Choroid plexus epithelial cell (primary cell): ENCODE data around the gene ZER1.
A peak's percentile ranks its signal among the peaks of the same experiment; 100 is the strongest.

Source experiments
- DNase-seq: peaks from one replicate; pipeline ENCODE4 v3.0.0-alpha.2; 2010; ENCODE audit warnings: low read depth
- H3K4me3 ChIP-seq: 2 replicates; pipeline ENCODE4 v1.5.1; 2011; ENCODE audit warnings: low read depth, mild to moderate bottlenecking, control low read depth, low read length, moderate library complexity
- CTCF ChIP-seq: conservative IDR thresholded peaks from 2 replicates; pipeline ENCODE4 v1.5.1; 2011; ENCODE audit warnings: low read depth, mild to moderate bottlenecking, control low read depth, inconsistent platforms, low read length, moderate library complexity

Gene ZER1

GRCh38 chr9:128771094-128771721, 519 bp downstream of the ZER1 start:
- DNase-seq = peak; percentile 43
- TF ChIP-seq CTCF = peak; percentile 8
- H3K4me3 ChIP-seq = peak overlapping the region; percentile 97

- peak overlapping the region; percentile 97 for H3K4me3 ChIP-seq
- DNase-seq = no peak
- TF ChIP-seq CTCF = no peak
Measured at GRCh38 chr9:128770286-128771030, 1.3 kb downstream of the ZER1 start.

- H3K4me3 ChIP-seq = no peak overlapping the region
- no peak for DNase-seq
- no peak for TF ChIP-seq CTCF
Measured at GRCh38 chr9:128768606-128769005, 3.1 kb downstream of the ZER1 start.

- TF ChIP-seq CTCF = no peak
- H3K4me3 ChIP-seq = no peak overlapping the region
- DNase-seq = no peak
Measured at GRCh38 chr9:128765499-128765898, 6.2 kb downstream of the ZER1 start.

- no peak for TF ChIP-seq CTCF
- no peak overlapping the region for H3K4me3 ChIP-seq
- DNase-seq = no peak
Measured at GRCh38 chr9:128764361-128764760, 7.4 kb downstream of the ZER1 start.

GRCh38 chr9:128762671-128763449, 8.9 kb downstream of the ZER1 start:
- DNase-seq = no peak
- no peak overlapping the region for H3K4me3 ChIP-seq
- TF ChIP-seq CTCF = no peak
